ENCODE measurements around the gene NPDC1. TPM values are rescaled to one million over a fixed set of nuclear protein-coding genes. Genes with fewer than 3 reads are reported as not detected.

NPDC1 gene
- total RNA-seq, 3 donors from 2014 or later, result 21.9 to 63.9 (median 63.1) TPM

DNA sequence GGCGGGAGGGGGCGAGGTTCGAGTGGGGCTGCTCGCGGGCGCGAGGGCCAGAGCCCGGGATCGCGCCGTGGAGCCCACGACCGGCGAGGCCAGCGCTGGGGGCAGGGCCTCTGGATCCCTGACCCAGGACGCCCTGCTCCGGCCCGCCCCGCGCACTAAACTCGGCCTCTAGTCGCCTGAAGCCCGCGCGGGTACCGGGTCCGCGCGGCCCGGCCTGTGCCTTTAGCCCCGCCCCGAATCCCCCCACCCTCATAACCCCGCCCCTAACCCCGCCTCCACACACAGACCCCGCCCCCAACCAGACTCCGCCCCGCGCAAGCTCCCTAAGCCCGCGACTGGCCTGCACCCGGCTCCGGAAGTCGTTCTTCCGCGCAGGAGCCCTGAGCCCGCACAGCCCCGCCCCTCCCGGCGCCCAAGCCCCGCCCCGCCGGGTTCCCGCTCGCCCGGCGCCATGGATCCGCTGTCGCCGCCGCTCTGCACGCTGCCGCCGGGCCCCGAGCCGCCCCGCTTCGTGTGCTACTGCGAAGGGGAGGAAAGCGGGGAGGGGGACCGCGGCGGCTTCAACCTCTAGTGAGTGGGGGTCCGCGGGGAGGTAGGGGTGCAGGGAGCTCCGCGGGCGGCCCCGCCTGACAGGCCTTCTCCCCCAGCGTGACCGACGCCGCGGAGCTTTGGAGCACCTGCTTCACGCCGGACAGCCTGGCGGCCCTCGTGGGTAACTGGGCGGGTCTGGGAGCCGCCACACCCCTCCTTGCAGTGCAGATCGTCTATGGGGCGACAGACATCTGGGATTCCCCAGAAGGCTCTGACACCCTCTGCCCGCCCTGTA is 53.8 kb downstream of the NPDC1 start, which contains the start of gene PAXX:
PAXX (plus strand) TSS at position 430 of the 826 bp plus-strand sequence; CDS start at position 452, 22 bp downstream.
- no peak for TF ChIP-seq POLR2A (IDR thresholded peaks at IDR 0.05)
- TF ChIP-seq CTCF (IDR thresholded peaks at IDR 0.05), result peak in 1 of 3 donors; percentile 15
- TF ChIP-seq POLR2AphosphoS5 (IDR thresholded peaks at IDR 0.05), result peak in 2 of 3 donors; percentile 2 to 34
- Histone ChIP-seq H3K9me3 (no peaks in the 10 kb centered on the region), H3K27me3 (no peaks in the 10 kb centered on the region), H3K36me3 (no peaks in the 10 kb centered on the region), H3K4me1 (peaks cover 7 to 27% of the 10 kb centered on the region in 2 donors), H3K4me3 (peak within 1 kb of the TSS; percentile 55 to 83 (median 79)), H3K27ac (peak within 1 kb of the TSS; percentile 94 to 98)
- intact Hi-C loops (cut with DNase I; ENCODE audit: low total_unique reads), result no loop called here
- peak; percentile 86 to 92 for DNase-seq (ENCODE audit: low spot score in 2 of 2)

- Histone ChIP-seq H3K4me3 (no peak overlapping the region), H3K9me3 (no peaks in the 10 kb centered on the region), H3K27ac (no peak overlapping the region), H3K27me3 (peaks cover 5 to 8% of the 10 kb centered on the region in 2 donors), H3K36me3 (no peaks in the 10 kb centered on the region), H3K4me1 (peaks cover 4 to 12% of the 10 kb centered on the region in 2 donors)
- TF ChIP-seq POLR2AphosphoS5 (IDR thresholded peaks at IDR 0.05) (no peak), CTCF (IDR thresholded peaks at IDR 0.05) (no peak), POLR2A (IDR thresholded peaks at IDR 0.05) (no peak)
- intact Hi-C loops (cut with DNase I; ENCODE audit: low total_unique reads), result no loop called here
- no peak for DNase-seq (ENCODE audit: low spot score in 2 of 2)
Measured at GRCh38 chr9:136990242-136990911, 55.6 kb downstream of the NPDC1 start.

Other genes starting within 250 kb of the NPDC1 start
- gene CCDC183, start 249.8 kb downstream of the NPDC1 start, total RNA-seq, result 1 to 10 TPM in 2 of 3 donors, under 1 TPM in 1; 0.64 to 5.7 (median 5.6) TPM
- gene RABL6, start 238.2 kb downstream of the NPDC1 start, total RNA-seq, result 10 to 100 TPM; 38.2 to 51.5 (median 41.3) TPM
- 1 to 10 TPM; 1.0 to 2.3 (median 1.1) TPM for gene AJM1, start 203.7 kb downstream of the NPDC1 start, total RNA-seq
- gene PHPT1, start 196.8 kb downstream of the NPDC1 start, total RNA-seq, result 10 to 100 TPM; 43.2 to 70.8 (median 52.5) TPM
- gene MAMDC4, start 193.8 kb downstream of the NPDC1 start, total RNA-seq, result 1 to 10 TPM in 2 of 3 donors, under 1 TPM in 1; 0.64 to 5.6 (median 3.4) TPM
- 100 to 1,000 TPM; 334 to 365 (median 365) TPM for gene EDF1, start 179.9 kb downstream of the NPDC1 start, total RNA-seq
- 1 to 10 TPM; 3.4 to 8.9 (median 8.5) TPM for gene TRAF2, start 159.7 kb downstream of the NPDC1 start, total RNA-seq
- gene FBXW5, start 101.4 kb downstream of the NPDC1 start, total RNA-seq, result 100 to 1,000 TPM; 103 to 183 (median 126) TPM
- gene C8G, start 100.9 kb downstream of the NPDC1 start, total RNA-seq, result not detected
- gene LCN12, start 93.9 kb downstream of the NPDC1 start, total RNA-seq, result 1 to 10 TPM in 2 of 3 donors, not detected in 1; 1.8 to 5.6 TPM
- 10 to 100 TPM; 46.7 to 72.6 (median 48.2) TPM for gene PTGDS, start 68.7 kb downstream of the NPDC1 start, total RNA-seq
- under 1 TPM in 2 of 3 donors, not detected in 1; 0.16 to 0.29 TPM for gene LCNL1, start 63.2 kb downstream of the NPDC1 start, total RNA-seq
- 10 to 100 TPM; 24.6 to 66.2 (median 49.2) TPM for gene PAXX, start 53.8 kb downstream of the NPDC1 start, total RNA-seq
- 1 to 10 TPM in 1 of 3 donors, under 1 TPM in 1, not detected in 1; 0.32 to 3.5 TPM for gene CLIC3, start 49.6 kb downstream of the NPDC1 start, total RNA-seq
- 10 to 100 TPM; 17.0 to 30.6 (median 18.9) TPM for gene ABCA2, start 17.9 kb downstream of the NPDC1 start, total RNA-seq
- gene FUT7, start 14.1 kb downstream of the NPDC1 start, total RNA-seq, result not detected
- gene ENTPD2, start 7.9 kb upstream of the NPDC1 start, total RNA-seq, result 1 to 10 TPM in 2 of 3 donors, under 1 TPM in 1; 0.16 to 6.7 (median 3.6) TPM
- gene SAPCD2, start 24.4 kb upstream of the NPDC1 start, total RNA-seq, result 1 to 10 TPM in 2 of 3 donors, under 1 TPM in 1; 0.96 to 2.9 (median 2.8) TPM
- gene UAP1L1, start 31.3 kb upstream of the NPDC1 start, total RNA-seq, result 10 to 100 TPM in 1 of 3 donors, 1 to 10 TPM in 2; 6.7 to 12.0 (median 6.9) TPM
- gene MAN1B1, start 40.8 kb upstream of the NPDC1 start, total RNA-seq, result 10 to 100 TPM; 50.1 to 62.8 (median 50.8) TPM
- gene DPP7, start 68.6 kb upstream of the NPDC1 start, total RNA-seq, result 100 to 1,000 TPM; 115 to 137 (median 132) TPM
- gene GRIN1, start 93.0 kb upstream of the NPDC1 start, total RNA-seq, result 1 to 10 TPM in 2 of 3 donors, not detected in 1; 1.3 to 1.9 TPM
- 1 to 10 TPM in 2 of 3 donors, not detected in 1; 7.8 to 9.2 TPM for gene LRRC26, start 123.9 kb upstream of the NPDC1 start, total RNA-seq
- not detected for gene TMEM210, start 125.9 kb upstream of the NPDC1 start, total RNA-seq
- gene ANAPC2, start 142.4 kb upstream of the NPDC1 start, total RNA-seq, result 10 to 100 TPM; 32.0 to 35.7 (median 32.9) TPM
- 10 to 100 TPM; 75.0 to 92.8 (median 82.7) TPM for gene SSNA1, start 142.5 kb upstream of the NPDC1 start, total RNA-seq
- gene TPRN, start 154.6 kb upstream of the NPDC1 start, total RNA-seq, result 1 to 10 TPM; 4.0 to 9.2 (median 8.5) TPM
- gene TMEM203, start 159.5 kb upstream of the NPDC1 start, total RNA-seq, result 10 to 100 TPM; 26.5 to 36.6 (median 26.6) TPM
- 1 to 10 TPM; 4.6 to 9.5 (median 7.2) TPM for gene NDOR1, start 159.5 kb upstream of the NPDC1 start, total RNA-seq
- gene RNF208, start 176.1 kb upstream of the NPDC1 start, total RNA-seq, result 1 to 10 TPM; 1.5 to 2.9 (median 1.8) TPM
- under 1 TPM; 0.29 to 0.66 (median 0.32) TPM for gene CYSRT1, start 179.0 kb upstream of the NPDC1 start, total RNA-seq
- under 1 TPM in 1 of 3 donors, not detected in 2; 0.29 TPM for gene RNF224, start 181.3 kb upstream of the NPDC1 start, total RNA-seq
- not detected for gene SLC34A3, start 184.7 kb upstream of the NPDC1 start, total RNA-seq
- gene TUBB4B, start 195.1 kb upstream of the NPDC1 start, total RNA-seq, result 100 to 1,000 TPM; 112 to 188 (median 183) TPM
- not detected for gene STPG3, start 205.1 kb upstream of the NPDC1 start, total RNA-seq
- gene NELFB, start 209.2 kb upstream of the NPDC1 start, total RNA-seq, result 10 to 100 TPM; 32.6 to 39.2 (median 38.7) TPM
- gene TOR4A, start 231.5 kb upstream of the NPDC1 start, total RNA-seq, result 1 to 10 TPM; 2.9 to 5.4 (median 3.7) TPM

All from breast epithelium (tissue), 4 donors.